Measurements from ENCODE around the gene CHCHD3.

DNA sequence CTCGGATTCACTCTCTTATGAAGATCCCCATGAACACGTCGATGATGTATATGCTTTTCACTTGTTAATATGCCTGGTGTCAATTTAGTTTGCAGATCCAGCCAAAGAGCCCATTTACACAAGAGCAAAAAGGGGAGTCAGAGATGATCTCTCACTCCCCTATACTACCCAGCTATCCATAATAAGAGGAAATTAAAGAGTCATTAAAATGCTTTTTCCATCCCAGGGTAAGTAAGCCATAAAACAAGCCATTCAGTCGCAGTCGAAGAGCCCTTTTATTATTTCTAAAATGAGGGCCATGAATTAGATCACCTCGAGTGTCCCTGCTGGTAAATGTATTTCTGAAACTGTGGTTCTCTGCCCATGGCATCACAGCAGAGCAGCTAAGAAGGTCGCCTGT lies 41.2 kb downstream of the CHCHD3 start:
- TF ChIP-seq EZH2phosphoT487 (IDR thresholded peaks at IDR 0.05; ENCODE audit: low read depth, severe bottlenecking, unreplicated experiment) (no peak), CTCF (IDR thresholded peaks at IDR 0.05; ENCODE audit: poor library complexity) (no peak)

Measured in hepatocyte (in vitro differentiated cells).